Neural cell (in vitro differentiated cells): ENCODE data around the gene PLA2G2E. TPM values are rescaled to one million over a fixed set of nuclear protein-coding genes. Genes with fewer than 3 reads are reported as not detected.

Experiments
- H2AFZ ChIP-seq: fragments of 200-600, 300-800 bp; sonication (generic), shearing (Covaris generic); 2 replicates; pipeline ENCODE4 v1.6.0; 2014; ENCODE audit warnings: low read depth, mild to moderate bottlenecking, antibody characterized with exemption, low read length, moderate library complexity
- H3F3A ChIP-seq: fragments of 200-600 bp; shearing (Covaris generic); 2 replicates; pipeline ENCODE4 v1.6.1; 2016; ENCODE audit warnings: mild to moderate bottlenecking, moderate library complexity, mixed read lengths, antibody characterized with exemption, low read length; ENCODE audit not compliant: insufficient read depth, poor library complexity, severe bottlenecking
- H3K27ac ChIP-seq: fragments of 200-600, 300-800 bp; sonication (generic), shearing (Covaris generic); 2 replicates; pipeline ENCODE4 v1.5.1; 2014; ENCODE audit warnings: mild to moderate bottlenecking, low read length, moderate library complexity
- H3K27me3 ChIP-seq: fragments of 300-800, 200-600 bp; sonication (generic), shearing (Covaris generic); 2 replicates; pipeline ENCODE4 v1.6.0; 2014; ENCODE audit warnings: mild to moderate bottlenecking, low read depth, low read length, moderate library complexity; ENCODE audit not compliant: insufficient read depth
- H3K36me3 ChIP-seq: fragments of 300-800, 200-600 bp; sonication (generic), shearing (Covaris generic); 2 replicates; pipeline ENCODE4 v1.5.1; 2014; ENCODE audit warnings: mild to moderate bottlenecking, antibody characterized with exemption, low read length, moderate library complexity; ENCODE audit not compliant: insufficient read depth
- H3K4me2 ChIP-seq: fragments of 300-800, 200-600 bp; sonication (generic), shearing (Covaris generic); 2 replicates; pipeline ENCODE4 v1.6.0; 2014; ENCODE audit warnings: mild to moderate bottlenecking, low read length
- H3K4me3 ChIP-seq: fragments of 300-800, 200-600 bp; sonication (generic), shearing (Covaris generic); 2 replicates; pipeline ENCODE4 v1.5.1; 2014; ENCODE audit warnings: mild to moderate bottlenecking, low read length, moderate library complexity
- H3K79me2 ChIP-seq: fragments of 200-600 bp; shearing (Covaris generic); replicated peaks from 2 replicates; pipeline ENCODE4 v1.6.0; 2014; ENCODE audit warnings: mild to moderate bottlenecking, low read length, moderate library complexity; ENCODE audit not compliant: insufficient read depth
- H3K9ac ChIP-seq: fragments of 300-800, 200-600 bp; sonication (generic), shearing (Covaris generic); 2 replicates; pipeline ENCODE4 v1.6.1; 2016; ENCODE audit warnings: mild to moderate bottlenecking, low read length, mixed read lengths
- H3K9me2 ChIP-seq: fragments of 200-600 bp; shearing (Covaris generic); 2 replicates; pipeline ENCODE4 v1.6.1; 2016; ENCODE audit warnings: mild to moderate bottlenecking, low read length, mixed read lengths; ENCODE audit not compliant: insufficient read depth
- H3K9me3 ChIP-seq: fragments of 200-600, 300-800 bp; sonication (generic), shearing (Covaris generic); 2 replicates; pipeline ENCODE4 v1.6.1; 2016; ENCODE audit warnings: mild to moderate bottlenecking, mixed run types, low read length, moderate library complexity, mixed read lengths
- H4K20me1 ChIP-seq: fragments of 200-600 bp; shearing (Covaris generic); 2 replicates; pipeline ENCODE4 v1.6.1; 2016; ENCODE audit warnings: mild to moderate bottlenecking, mixed run types; ENCODE audit not compliant: insufficient read depth
- EP300 ChIP-seq: fragments of 450-650 bp; conservative IDR thresholded peaks from 2 replicates; pipeline ENCODE4 v1.6.1; 2014; ENCODE audit warnings: antibody characterized with exemption, mild to moderate bottlenecking, moderate library complexity; ENCODE audit not compliant: poor library complexity, severe bottlenecking
- EZH2 ChIP-seq: fragments of 200-600, 300-800 bp; shearing (Covaris generic), sonication (generic); IDR thresholded peaks from 2 replicates; pipeline ENCODE4 v1.6.1; 2014; ENCODE audit warnings: antibody characterized with exemption, low read length, borderline replicate concordance, mild to moderate bottlenecking; ENCODE audit not compliant: insufficient read depth, poor library complexity, severe bottlenecking
- MXI1 ChIP-seq: fragments of 450-650 bp; conservative IDR thresholded peaks from 2 replicates; pipeline ENCODE4 v1.6.1; 2014; ENCODE audit warnings: antibody characterized with exemption, mild to moderate bottlenecking; ENCODE audit not compliant: poor library complexity, severe bottlenecking
- POLR2AphosphoS5 ChIP-seq: IDR thresholded peaks from 2 replicates; pipeline ENCODE4 v1.6.1; 2012
- RAD21 ChIP-seq: fragments of 450-650 bp; conservative IDR thresholded peaks from 2 replicates; pipeline ENCODE4 v1.6.1; 2014; ENCODE audit warnings: antibody characterized with exemption, mild to moderate bottlenecking, moderate library complexity
- SMC3 ChIP-seq: fragments of 450-650 bp; conservative IDR thresholded peaks from 2 replicates; pipeline ENCODE4 v1.6.1; 2014; ENCODE audit warnings: antibody characterized with exemption, mild to moderate bottlenecking, moderate library complexity; ENCODE audit not compliant: poor library complexity
- TAF1 ChIP-seq: IDR thresholded peaks from 2 replicates; pipeline ENCODE4 v1.6.1; 2012; ENCODE audit warnings: low read depth
- polyA plus RNA-seq: library from polyadenylated mRNA; depleted of rRNA; stranded (reverse); fragments of >200 nt; gene quantifications from 2 replicates; pipeline ENCODE4 v1.2.3, GENCODE V29; 2014
- TF ChIP-seq, protein P1 (sequence below): fragments of 450-650 bp; IDR thresholded peaks from 2 replicates; pipeline ENCODE4 v1.5.1; 2014; ENCODE audit warnings: antibody characterized with exemption, mild to moderate bottlenecking, moderate library complexity; ENCODE audit not compliant: poor library complexity, severe bottlenecking
- TF ChIP-seq, protein P2 (sequence below): IDR thresholded peaks from 2 replicates; pipeline ENCODE4 v1.6.1; 2012; ENCODE audit warnings: borderline replicate concordance

Gene PLA2G2E
- polyA plus RNA-seq, 1 donor from 2014 or later, result not detected

DNA sequence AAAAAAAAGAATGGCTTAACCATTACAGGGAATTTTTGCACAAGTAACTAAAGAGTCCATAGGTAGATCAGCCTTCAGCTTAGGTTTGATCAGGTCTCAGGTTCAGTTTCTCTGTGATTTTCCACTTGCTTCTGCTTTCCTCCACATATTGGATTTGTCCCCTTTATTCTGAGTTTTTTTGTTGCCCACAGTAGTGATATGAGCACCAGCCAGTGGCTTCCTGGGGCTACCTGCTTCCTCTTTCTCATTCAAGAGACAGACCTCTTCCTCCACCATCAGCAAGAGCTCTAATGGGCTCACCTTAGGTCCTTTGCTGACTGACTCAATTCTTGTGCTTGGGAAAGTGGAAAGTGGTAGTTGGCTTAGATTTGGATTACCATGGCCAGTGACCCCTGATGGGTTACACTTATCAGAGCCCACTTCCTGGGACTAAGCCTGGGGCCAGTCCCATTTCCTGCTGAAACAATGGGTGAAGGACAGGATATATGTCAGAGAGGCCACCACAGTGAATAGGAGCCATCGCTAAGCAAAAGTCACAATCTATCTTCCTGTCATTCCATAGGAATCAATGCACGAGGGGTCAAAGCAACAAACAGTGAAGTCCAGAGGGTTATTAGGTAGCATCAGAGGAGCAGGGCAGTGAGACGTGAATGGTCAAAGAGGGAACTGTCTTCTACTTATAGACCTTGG, 12.8 kb upstream of the PLA2G2E start:
- no peaks in the 10 kb centered on the region for H3K27me3 ChIP-seq
- TF ChIP-seq SMC3 (no peak), RAD21 (no peak), EZH2 (no peak), EP300 (no peak), MXI1 (no peak), POLR2AphosphoS5 (no peak), TAF1 (no peak)
- TF ChIP-seq, protein P1, sequence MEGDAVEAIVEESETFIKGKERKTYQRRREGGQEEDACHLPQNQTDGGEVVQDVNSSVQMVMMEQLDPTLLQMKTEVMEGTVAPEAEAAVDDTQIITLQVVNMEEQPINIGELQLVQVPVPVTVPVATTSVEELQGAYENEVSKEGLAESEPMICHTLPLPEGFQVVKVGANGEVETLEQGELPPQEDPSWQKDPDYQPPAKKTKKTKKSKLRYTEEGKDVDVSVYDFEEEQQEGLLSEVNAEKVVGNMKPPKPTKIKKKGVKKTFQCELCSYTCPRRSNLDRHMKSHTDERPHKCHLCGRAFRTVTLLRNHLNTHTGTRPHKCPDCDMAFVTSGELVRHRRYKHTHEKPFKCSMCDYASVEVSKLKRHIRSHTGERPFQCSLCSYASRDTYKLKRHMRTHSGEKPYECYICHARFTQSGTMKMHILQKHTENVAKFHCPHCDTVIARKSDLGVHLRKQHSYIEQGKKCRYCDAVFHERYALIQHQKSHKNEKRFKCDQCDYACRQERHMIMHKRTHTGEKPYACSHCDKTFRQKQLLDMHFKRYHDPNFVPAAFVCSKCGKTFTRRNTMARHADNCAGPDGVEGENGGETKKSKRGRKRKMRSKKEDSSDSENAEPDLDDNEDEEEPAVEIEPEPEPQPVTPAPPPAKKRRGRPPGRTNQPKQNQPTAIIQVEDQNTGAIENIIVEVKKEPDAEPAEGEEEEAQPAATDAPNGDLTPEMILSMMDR, result no peak
- TF ChIP-seq, protein P2, sequence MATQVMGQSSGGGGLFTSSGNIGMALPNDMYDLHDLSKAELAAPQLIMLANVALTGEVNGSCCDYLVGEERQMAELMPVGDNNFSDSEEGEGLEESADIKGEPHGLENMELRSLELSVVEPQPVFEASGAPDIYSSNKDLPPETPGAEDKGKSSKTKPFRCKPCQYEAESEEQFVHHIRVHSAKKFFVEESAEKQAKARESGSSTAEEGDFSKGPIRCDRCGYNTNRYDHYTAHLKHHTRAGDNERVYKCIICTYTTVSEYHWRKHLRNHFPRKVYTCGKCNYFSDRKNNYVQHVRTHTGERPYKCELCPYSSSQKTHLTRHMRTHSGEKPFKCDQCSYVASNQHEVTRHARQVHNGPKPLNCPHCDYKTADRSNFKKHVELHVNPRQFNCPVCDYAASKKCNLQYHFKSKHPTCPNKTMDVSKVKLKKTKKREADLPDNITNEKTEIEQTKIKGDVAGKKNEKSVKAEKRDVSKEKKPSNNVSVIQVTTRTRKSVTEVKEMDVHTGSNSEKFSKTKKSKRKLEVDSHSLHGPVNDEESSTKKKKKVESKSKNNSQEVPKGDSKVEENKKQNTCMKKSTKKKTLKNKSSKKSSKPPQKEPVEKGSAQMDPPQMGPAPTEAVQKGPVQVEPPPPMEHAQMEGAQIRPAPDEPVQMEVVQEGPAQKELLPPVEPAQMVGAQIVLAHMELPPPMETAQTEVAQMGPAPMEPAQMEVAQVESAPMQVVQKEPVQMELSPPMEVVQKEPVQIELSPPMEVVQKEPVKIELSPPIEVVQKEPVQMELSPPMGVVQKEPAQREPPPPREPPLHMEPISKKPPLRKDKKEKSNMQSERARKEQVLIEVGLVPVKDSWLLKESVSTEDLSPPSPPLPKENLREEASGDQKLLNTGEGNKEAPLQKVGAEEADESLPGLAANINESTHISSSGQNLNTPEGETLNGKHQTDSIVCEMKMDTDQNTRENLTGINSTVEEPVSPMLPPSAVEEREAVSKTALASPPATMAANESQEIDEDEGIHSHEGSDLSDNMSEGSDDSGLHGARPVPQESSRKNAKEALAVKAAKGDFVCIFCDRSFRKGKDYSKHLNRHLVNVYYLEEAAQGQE, result no peak
- no peak overlapping the region for H3K4me3 ChIP-seq
- no peak overlapping the region for H2AFZ ChIP-seq
- no peak overlapping the region for H3K4me2 ChIP-seq
- H3K9me3 ChIP-seq, result no peaks in the 10 kb centered on the region
- H3K27ac ChIP-seq, result no peak overlapping the region
- no peaks in the 10 kb centered on the region for H4K20me1 ChIP-seq
- H3K9ac ChIP-seq, result no peak overlapping the region
- H3F3A ChIP-seq, result no peaks in the 10 kb centered on the region
- H3K36me3 ChIP-seq, result no peaks in the 10 kb centered on the region
- no peaks in the 10 kb centered on the region for H3K79me2 ChIP-seq
- no peaks in the 10 kb centered on the region for H3K9me2 ChIP-seq

DNA sequence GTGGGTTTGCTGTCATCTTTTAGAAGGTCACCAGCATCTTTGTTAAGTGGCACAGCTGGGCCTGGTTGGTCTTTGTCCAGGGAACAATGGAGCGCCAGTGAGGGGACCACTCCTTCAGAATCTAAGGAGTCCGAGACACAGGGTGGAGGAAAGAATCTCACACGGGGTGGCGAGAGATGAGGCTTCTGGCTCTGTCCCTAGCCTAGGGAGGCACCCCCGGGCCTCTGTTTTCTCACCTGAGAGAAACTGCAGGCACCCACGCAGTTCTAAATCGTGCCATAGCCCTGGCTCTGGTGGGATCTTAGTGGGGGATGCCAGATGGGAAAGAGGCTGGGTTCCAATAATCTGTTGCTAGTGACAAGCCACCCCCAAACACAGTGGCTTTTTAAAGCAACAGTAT, 10.9 kb upstream of the PLA2G2E start:
- Histone ChIP-seq H3K27me3 (no peaks in the 10 kb centered on the region), H3K9me3 (no peaks in the 10 kb centered on the region), H3K79me2 (no peaks in the 10 kb centered on the region), H3K9ac (no peak overlapping the region), H3K36me3 (no peaks in the 10 kb centered on the region), H3F3A (no peaks in the 10 kb centered on the region), H3K27ac (no peak overlapping the region), H3K4me2 (no peak overlapping the region), H3K4me3 (no peak overlapping the region), H4K20me1 (no peaks in the 10 kb centered on the region), H3K9me2 (no peaks in the 10 kb centered on the region), H2AFZ (no peak overlapping the region)
- TF ChIP-seq EZH2 (no peak), MXI1 (no peak), TAF1 (no peak)
